OCI-M1 (cell line): ENCODE data around the gene MMD2.

Source experiments
- DNase-seq: peaks from one replicate; lab custom pipeline; 2025; lab: John Stamatoyannopoulos, UW

MMD2 gene

GRCh38 chr7:4868493-4868892, 90.5 kb downstream of the MMD2 start:
- DNase-seq = no peak

- DNase-seq = no peak
Measured at GRCh38 chr7:4866528-4867496, 92.2 kb downstream of the MMD2 start.

GRCh38 chr7:4862156-4862555, 96.8 kb downstream of the MMD2 start:
- no peak for DNase-seq

GRCh38 chr7:4861673-4862072, 97.3 kb downstream of the MMD2 start, which contains the start of gene PAPOLB:
Gene PAPOLB (minus strand): TSS chr7:4862030. CDS start chr7:4861810, 220 bp downstream.
- DNase-seq = no peak

GRCh38 chr7:4861227-4861626, 97.8 kb downstream of the MMD2 start:
- DNase-seq = no peak

- no peak for DNase-seq
Measured at GRCh38 chr7:4857189-4857588, 101.8 kb downstream of the MMD2 start.

GRCh38 chr7:4856336-4857057, 102.5 kb downstream of the MMD2 start:
- no peak for DNase-seq
